ENCODE measurements around the gene CDKAL1.

DNA sequence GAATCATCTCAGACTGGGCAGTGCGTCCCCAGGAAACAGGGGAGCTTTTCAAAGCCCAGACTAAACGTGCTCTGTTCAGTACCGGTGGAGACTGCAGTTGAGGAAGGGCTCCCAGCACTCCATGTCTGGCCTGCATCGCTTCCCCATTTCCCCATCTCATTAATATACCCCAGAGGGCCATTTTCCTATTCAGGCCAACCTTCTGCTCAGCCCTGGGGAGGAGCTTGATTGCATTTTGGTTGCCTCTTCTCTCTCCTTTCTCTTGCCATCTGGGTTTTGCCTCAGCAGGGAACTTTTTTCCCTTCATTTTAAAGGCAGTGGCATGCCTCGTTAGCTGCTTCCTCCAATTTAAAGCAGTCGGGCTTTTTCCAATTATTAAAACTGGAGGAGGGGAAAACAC, 665.0 kb downstream of the CDKAL1 start:
- TF ChIP-seq EZH2phosphoT487 (IDR thresholded peaks at IDR 0.05; ENCODE audit: borderline replicate concordance, low read length) (no peak), EZH2 (IDR thresholded peaks at IDR 0.05; ENCODE audit: low read length, unreplicated experiment) (no peak)
- TF ChIP-seq, protein P1, sequence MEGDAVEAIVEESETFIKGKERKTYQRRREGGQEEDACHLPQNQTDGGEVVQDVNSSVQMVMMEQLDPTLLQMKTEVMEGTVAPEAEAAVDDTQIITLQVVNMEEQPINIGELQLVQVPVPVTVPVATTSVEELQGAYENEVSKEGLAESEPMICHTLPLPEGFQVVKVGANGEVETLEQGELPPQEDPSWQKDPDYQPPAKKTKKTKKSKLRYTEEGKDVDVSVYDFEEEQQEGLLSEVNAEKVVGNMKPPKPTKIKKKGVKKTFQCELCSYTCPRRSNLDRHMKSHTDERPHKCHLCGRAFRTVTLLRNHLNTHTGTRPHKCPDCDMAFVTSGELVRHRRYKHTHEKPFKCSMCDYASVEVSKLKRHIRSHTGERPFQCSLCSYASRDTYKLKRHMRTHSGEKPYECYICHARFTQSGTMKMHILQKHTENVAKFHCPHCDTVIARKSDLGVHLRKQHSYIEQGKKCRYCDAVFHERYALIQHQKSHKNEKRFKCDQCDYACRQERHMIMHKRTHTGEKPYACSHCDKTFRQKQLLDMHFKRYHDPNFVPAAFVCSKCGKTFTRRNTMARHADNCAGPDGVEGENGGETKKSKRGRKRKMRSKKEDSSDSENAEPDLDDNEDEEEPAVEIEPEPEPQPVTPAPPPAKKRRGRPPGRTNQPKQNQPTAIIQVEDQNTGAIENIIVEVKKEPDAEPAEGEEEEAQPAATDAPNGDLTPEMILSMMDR (conservative IDR thresholded peaks at IDR 0.05; ENCODE audit: low read depth, low read length), result no peak
